NCI-H82 treated with DMSO at 0.1 percent for 48 hours (cell line): ENCODE measurements around the gene MAD1L1.
"Not testable (repeated sequence)": the region's sequence is repeated elsewhere in the genome, so short reads cannot be mapped to it uniquely, and the experiment has no call there.

Experiments used
- DNase-seq: peaks from one replicate; lab custom pipeline; 2025; ENCODE audit not compliant: unreplicated experiment; lab: John Stamatoyannopoulos, UW

The MAD1L1 gene

GRCh38 chr7:2048006-2048405 lies 184.7 kb downstream of the MAD1L1 start:
- DNase-seq: no peak

GRCh38 chr7:2046581-2047565 lies 185.9 kb downstream of the MAD1L1 start:
- no peak for DNase-seq

- no peak for DNase-seq
Observed at GRCh38 chr7:2045559-2046405, 187.0 kb downstream of the MAD1L1 start.

- DNase-seq: no peak
Observed at GRCh38 chr7:2044883-2045471, 187.8 kb downstream of the MAD1L1 start.

GRCh38 chr7:2044311-2044882 lies 188.3 kb downstream of the MAD1L1 start:
- DNase-seq: no peak

- DNase-seq: peak; percentile 83
Observed at GRCh38 chr7:2043316-2044039, 189.3 kb downstream of the MAD1L1 start.

- no peak for DNase-seq
Observed at GRCh38 chr7:2042650-2043049, 190.1 kb downstream of the MAD1L1 start.

GRCh38 chr7:2041496-2042367 lies 191.0 kb downstream of the MAD1L1 start:
- no peak for DNase-seq

GRCh38 chr7:2040893-2041270 lies 191.9 kb downstream of the MAD1L1 start:
- DNase-seq: no peak

- DNase-seq: no peak
Observed at GRCh38 chr7:2040201-2040892, 192.4 kb downstream of the MAD1L1 start.

- DNase-seq: peak; percentile 17
Observed at GRCh38 chr7:2038931-2039728, 193.6 kb downstream of the MAD1L1 start.

GRCh38 chr7:2037808-2038522 lies 194.8 kb downstream of the MAD1L1 start:
- DNase-seq: peak; percentile 78

GRCh38 chr7:2037301-2037807 lies 195.4 kb downstream of the MAD1L1 start:
- DNase-seq: no peak

GRCh38 chr7:2036786-2037185 lies 196.0 kb downstream of the MAD1L1 start:
- DNase-seq: no peak

GRCh38 chr7:2036201-2036600 lies 196.5 kb downstream of the MAD1L1 start:
- not testable (repeated sequence) for DNase-seq

GRCh38 chr7:2034291-2035201 lies 198.2 kb downstream of the MAD1L1 start:
- no peak for DNase-seq
